Activated CD4-positive, alpha-beta T cell treated with anti-CD3 and anti-CD28 coated beads, Interleukin-2, amount 10 ng/mL, durations not matched to agents 7 days and 5 days (primary cell): ENCODE results near the gene PRDM5. TPM values are rescaled to one million over a fixed set of nuclear protein-coding genes. Genes with fewer than 3 reads are reported as not detected.

Source experiments
- CTCF ChIA-PET: fragments of 350-600 bp; sonication (Branson Sonifier 250); formaldehyde crosslinking; loops from one replicate; lab custom pipeline; 2021; ENCODE audit warnings: antibody characterized with exemption; lab: Charles Lee
- POLR2A ChIA-PET: fragments of 350-600 bp; sonication (Branson Sonifier 250); formaldehyde crosslinking; loops from one replicate; lab custom pipeline; 2021; ENCODE audit warnings: antibody characterized with exemption; lab: Charles Lee
- DNase-seq: peaks from one replicate; pipeline ENCODE4 v3.0.0-alpha.2; 2020
- H3K27ac Mint-ChIP-seq: one replicate; pipeline ENCODE4 v1.8.0; 2021; ENCODE audit warnings: mild to moderate bottlenecking, moderate library complexity, mixed read lengths
- H3K27me3 Mint-ChIP-seq: one replicate; pipeline ENCODE4 v1.8.0; 2021; ENCODE audit warnings: mixed read lengths
- H3K36me3 Mint-ChIP-seq: one replicate; pipeline ENCODE4 v1.8.0; 2021; ENCODE audit warnings: low read depth, mixed read lengths
- H3K4me1 Mint-ChIP-seq: one replicate; pipeline ENCODE4 v1.8.0; 2021; ENCODE audit warnings: mixed read lengths
- H3K4me3 Mint-ChIP-seq: one replicate; pipeline ENCODE4 v1.8.0; 2021; ENCODE audit warnings: mild to moderate bottlenecking, moderate library complexity, mixed read lengths
- H3K9me3 Mint-ChIP-seq: one replicate; pipeline ENCODE4 v1.8.0; 2021; ENCODE audit warnings: mixed read lengths
- total RNA-seq, 2 experiments: library from RNA; stranded (reverse); gene quantifications; one replicate each; pipeline ENCODE4 v1.2.3, GENCODE V29; 2021

The PRDM5 gene
- total RNA-seq, result not detected

DNA sequence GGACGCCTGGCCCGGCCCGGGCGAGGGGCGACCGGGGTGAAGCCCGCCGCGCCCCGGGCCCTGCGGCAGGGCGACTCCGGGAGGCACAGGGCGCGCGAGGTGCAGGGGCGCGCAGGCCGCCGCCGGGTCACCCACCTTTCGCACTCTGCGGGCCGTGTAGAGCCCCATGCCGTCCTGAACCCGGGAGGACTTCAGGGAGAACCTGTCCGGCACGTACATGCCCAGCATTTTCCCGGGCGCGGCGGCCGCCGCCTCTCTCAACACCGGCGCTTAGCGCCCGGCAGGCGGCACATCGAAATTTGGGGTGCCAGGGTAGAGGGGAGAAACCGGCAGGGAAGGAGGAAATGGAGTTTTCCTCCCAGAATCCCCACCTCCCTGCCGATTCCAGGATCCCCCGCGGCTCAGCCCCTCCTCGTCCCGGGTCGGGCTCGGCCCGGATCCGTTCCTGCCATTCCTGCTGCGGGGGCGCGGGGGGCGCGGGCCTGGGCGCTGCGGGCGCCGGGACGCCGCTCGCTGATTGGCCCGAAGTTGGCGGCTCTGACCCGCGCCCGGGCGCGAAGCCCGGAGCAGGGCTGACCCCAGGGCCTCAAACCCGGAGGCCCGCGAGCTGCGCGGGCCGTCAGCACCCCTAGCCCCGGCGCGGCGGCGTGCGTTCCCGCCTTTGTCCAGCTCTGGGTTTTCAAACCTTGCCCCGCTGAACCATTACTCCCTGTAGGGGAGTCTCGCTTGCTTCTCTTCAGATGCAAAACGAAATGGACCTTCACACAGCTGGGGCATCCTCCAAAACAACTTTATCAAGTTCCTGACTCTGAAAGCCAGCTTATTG is at the start of gene PRDM5:
TSS of gene PRDM5 (minus strand) at position 346 of the 826 bp plus-strand sequence. CDS start at position 228, 118 bp downstream.
- Mint-ChIP-seq H3K4me1 (peaks cover 12% of the 10 kb centered on the region), H3K27me3 (peaks cover 51% of the 10 kb centered on the region)
- peak; percentile 18 for DNase-seq

GRCh38 chr4:120971884-120972283 is 49.4 kb upstream of the PRDM5 start:
- H3K9me3 Mint-ChIP-seq, result no peaks in the 10 kb centered on the region
- H3K36me3 Mint-ChIP-seq, result no peaks in the 10 kb centered on the region
- DNase-seq, result no peak
- H3K27ac Mint-ChIP-seq, result no peak overlapping the region
- POLR2A ChIA-PET, result interaction anchor here (0.6 kb wide), 1 partner anchor 48 kb away, joined by 3 read pairs; no protein-coding TSS in a partner anchor
- H3K27me3 Mint-ChIP-seq, result peaks cover 1% of the 10 kb centered on the region
- no peak overlapping the region for H3K4me3 Mint-ChIP-seq
- no peaks in the 10 kb centered on the region for H3K4me1 Mint-ChIP-seq
- CTCF ChIA-PET, result no interaction called here

More for the DNA sequence above, at the start of gene PRDM5:
- Mint-ChIP-seq H3K9me3 (no peaks in the 10 kb centered on the region), H3K4me3 (peak within 1 kb of the TSS; percentile 77), H3K27ac (no peak within 1 kb of the TSS), H3K36me3 (peaks cover 4% of the 10 kb centered on the region)
- POLR2A ChIA-PET, result interaction anchor here (0.7 kb wide), 1 partner anchor 210 kb away, joined by 4 read pairs; no protein-coding TSS in a partner anchor
- CTCF ChIA-PET, result no interaction called here

- CTCF ChIA-PET, result no interaction called here
- Mint-ChIP-seq H3K27me3 (peaks cover 8% of the 10 kb centered on the region), H3K9me3 (no peaks in the 10 kb centered on the region), H3K27ac (no peak overlapping the region), H3K4me3 (no peak overlapping the region), H3K4me1 (no peaks in the 10 kb centered on the region), H3K36me3 (no peaks in the 10 kb centered on the region)
- no peak for DNase-seq
- POLR2A ChIA-PET, result no interaction called here
These were observed 43.4 kb upstream of the PRDM5 start for GRCh38 chr4:120965938-120966337.

DNA sequence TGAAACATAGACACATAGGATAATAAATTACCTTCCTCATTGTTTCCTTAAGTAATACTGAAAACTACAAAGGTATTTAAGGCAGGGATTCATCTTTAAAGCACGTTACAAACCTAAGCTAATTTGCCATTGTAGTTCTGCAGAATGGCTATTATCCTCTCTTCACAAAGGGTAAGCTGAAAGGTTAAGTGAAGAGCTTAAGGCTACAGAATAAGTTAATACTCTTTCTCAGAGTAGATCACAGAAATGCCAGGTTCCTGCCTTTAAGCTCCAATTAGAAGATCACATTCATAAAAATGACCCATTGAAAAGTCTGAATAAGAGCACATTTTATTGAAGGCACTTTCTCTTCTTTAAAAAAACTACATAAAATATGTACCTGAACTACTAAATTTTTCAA is 42.1 kb upstream of the PRDM5 start:
- ChIA-PET CTCF (no interaction called here), POLR2A (interaction anchor here (0.6 kb wide), 1 partner anchor 29 kb away, joined by 3 read pairs; no protein-coding TSS in a partner anchor)
- no peak for DNase-seq
- Mint-ChIP-seq H3K27me3 (peaks cover 8% of the 10 kb centered on the region), H3K9me3 (no peaks in the 10 kb centered on the region), H3K4me1 (no peaks in the 10 kb centered on the region), H3K27ac (no peak overlapping the region), H3K4me3 (no peak overlapping the region), H3K36me3 (no peaks in the 10 kb centered on the region)

GRCh38 chr4:120963449-120963848 is 40.9 kb upstream of the PRDM5 start:
- no peaks in the 10 kb centered on the region for H3K4me1 Mint-ChIP-seq
- no peaks in the 10 kb centered on the region for H3K9me3 Mint-ChIP-seq
- H3K27me3 Mint-ChIP-seq, result peaks cover 9% of the 10 kb centered on the region
- H3K27ac Mint-ChIP-seq, result no peak overlapping the region
- H3K4me3 Mint-ChIP-seq, result no peak overlapping the region
- H3K36me3 Mint-ChIP-seq, result no peaks in the 10 kb centered on the region
- DNase-seq, result no peak
- POLR2A ChIA-PET, result no interaction called here
- CTCF ChIA-PET, result no interaction called here

- ChIA-PET CTCF (no interaction called here), POLR2A (no interaction called here)
- no peaks in the 10 kb centered on the region for H3K9me3 Mint-ChIP-seq
- no peaks in the 10 kb centered on the region for H3K4me1 Mint-ChIP-seq
- no peak for DNase-seq
- no peak overlapping the region for H3K27ac Mint-ChIP-seq
- no peaks in the 10 kb centered on the region for H3K36me3 Mint-ChIP-seq
- peaks cover 8% of the 10 kb centered on the region for H3K27me3 Mint-ChIP-seq
- no peak overlapping the region for H3K4me3 Mint-ChIP-seq
These were observed 38.2 kb upstream of the PRDM5 start for GRCh38 chr4:120960656-120961267.

GRCh38 chr4:120948382-120948781 is 25.9 kb upstream of the PRDM5 start:
- Mint-ChIP-seq H3K4me3 (no peak overlapping the region), H3K27ac (no peak overlapping the region), H3K9me3 (peaks cover 9% of the 10 kb centered on the region), H3K36me3 (no peaks in the 10 kb centered on the region), H3K4me1 (no peaks in the 10 kb centered on the region), H3K27me3 (peaks cover 3% of the 10 kb centered on the region)
- ChIA-PET POLR2A (no interaction called here), CTCF (no interaction called here)
- no peak for DNase-seq

DNA sequence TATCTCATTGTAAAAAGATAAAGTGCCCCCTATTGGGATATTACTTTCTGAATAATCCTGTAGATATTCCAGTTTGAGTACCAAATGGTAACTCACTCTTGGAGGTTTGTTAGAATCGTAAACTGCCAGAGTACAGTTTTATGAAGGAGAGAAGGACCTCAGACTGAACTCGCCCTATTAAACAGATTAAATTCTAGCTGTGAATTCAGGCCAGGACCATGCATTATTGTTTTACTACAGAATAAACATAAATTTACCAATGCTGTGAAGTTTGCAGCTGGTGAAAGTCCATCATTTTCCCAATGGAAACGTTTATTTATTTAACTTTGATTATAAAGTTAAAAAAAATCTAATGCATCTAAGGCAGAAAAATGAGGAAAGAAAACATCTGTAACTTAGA is 20.2 kb upstream of the PRDM5 start:
- peaks cover 3% of the 10 kb centered on the region for H3K27me3 Mint-ChIP-seq
- CTCF ChIA-PET, result no interaction called here
- no peaks in the 10 kb centered on the region for H3K36me3 Mint-ChIP-seq
- no peak for DNase-seq
- H3K9me3 Mint-ChIP-seq, result no peaks in the 10 kb centered on the region
- no peak overlapping the region for H3K4me3 Mint-ChIP-seq
- H3K27ac Mint-ChIP-seq, result no peak overlapping the region
- H3K4me1 Mint-ChIP-seq, result no peaks in the 10 kb centered on the region
- POLR2A ChIA-PET, result no interaction called here

- ChIA-PET POLR2A (no interaction called here), CTCF (no interaction called here)
- no peaks in the 10 kb centered on the region for H3K36me3 Mint-ChIP-seq
- H3K4me1 Mint-ChIP-seq, result no peaks in the 10 kb centered on the region
- DNase-seq, result no peak
- H3K9me3 Mint-ChIP-seq, result peaks cover 6% of the 10 kb centered on the region
- no peak overlapping the region for H3K27ac Mint-ChIP-seq
- no peak overlapping the region for H3K4me3 Mint-ChIP-seq
- H3K27me3 Mint-ChIP-seq, result peaks cover 9% of the 10 kb centered on the region
These were observed 18.0 kb upstream of the PRDM5 start for GRCh38 chr4:120940547-120940946.

GRCh38 chr4:120939693-120940092 is 17.2 kb upstream of the PRDM5 start:
- POLR2A ChIA-PET, result no interaction called here

GRCh38 chr4:120929847-120930246 is 7.3 kb upstream of the PRDM5 start:
- CTCF ChIA-PET, result interaction anchor here (0.6 kb wide), 2 partner anchors 171 to 1353 kb away, joined by 3 to 4 read pairs; no protein-coding TSS in a partner anchor
- POLR2A ChIA-PET, result no interaction called here

More at GRCh38 chr4:120939693-120940092, 17.2 kb upstream of the PRDM5 start:
- Mint-ChIP-seq H3K9me3 (peaks cover 6% of the 10 kb centered on the region), H3K36me3 (no peaks in the 10 kb centered on the region), H3K27ac (no peak overlapping the region), H3K4me3 (no peak overlapping the region), H3K4me1 (no peaks in the 10 kb centered on the region), H3K27me3 (peaks cover 13% of the 10 kb centered on the region)
- CTCF ChIA-PET, result no interaction called here
- no peak for DNase-seq

DNA sequence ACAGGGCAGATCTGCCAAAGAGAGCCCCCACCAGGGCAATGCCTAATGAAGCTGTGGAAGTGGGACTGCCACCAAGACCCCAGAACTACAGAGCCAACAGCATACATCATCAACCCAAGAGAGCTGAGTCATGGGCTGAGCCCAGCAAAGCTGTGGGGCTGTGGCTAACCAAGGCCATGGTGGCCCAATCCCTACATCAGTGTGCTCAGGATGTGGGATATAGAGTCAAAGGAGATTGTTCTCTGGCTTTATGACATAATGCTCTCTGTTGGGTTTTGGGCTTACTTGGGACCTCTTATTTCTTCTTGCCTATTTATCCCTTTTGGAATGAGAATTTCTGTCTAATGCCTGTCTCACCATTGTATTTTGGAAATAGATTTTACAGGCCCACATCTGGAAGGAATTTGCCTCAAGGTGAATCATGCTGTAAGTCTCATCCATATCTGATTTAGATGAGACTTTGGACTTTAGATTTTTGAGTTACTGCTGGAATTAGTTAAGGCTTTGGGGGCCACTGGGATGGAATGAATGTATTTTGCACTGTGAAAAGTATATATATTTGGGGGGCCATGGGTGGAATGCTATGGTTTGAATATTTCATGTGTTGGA is 5.4 kb upstream of the PRDM5 start:
- Mint-ChIP-seq H3K27ac (no peak overlapping the region), H3K4me3 (no peak overlapping the region), H3K27me3 (peaks cover 36% of the 10 kb centered on the region), H3K9me3 (no peaks in the 10 kb centered on the region), H3K4me1 (peaks cover 3% of the 10 kb centered on the region), H3K36me3 (no peaks in the 10 kb centered on the region)
- ChIA-PET CTCF (no interaction called here), POLR2A (no interaction called here)
- DNase-seq, result no peak

More at GRCh38 chr4:120929847-120930246, 7.3 kb upstream of the PRDM5 start:
- H3K4me1 Mint-ChIP-seq, result no peaks in the 10 kb centered on the region
- H3K9me3 Mint-ChIP-seq, result no peaks in the 10 kb centered on the region
- no peaks in the 10 kb centered on the region for H3K36me3 Mint-ChIP-seq
- DNase-seq, result no peak
- H3K4me3 Mint-ChIP-seq, result no peak overlapping the region
- no peak overlapping the region for H3K27ac Mint-ChIP-seq
- peaks cover 19% of the 10 kb centered on the region for H3K27me3 Mint-ChIP-seq
